Measurements from ENCODE around the gene CNN2. TPM values are rescaled to one million over a fixed set of nuclear protein-coding genes. Genes with fewer than 3 reads are reported as not detected.

Gene CNN2
- total and polyA plus RNA-seq, 2 of the 13 experiments (the other 11 are each of a cell fraction or from before 2014, with no cell fraction given) = 63.6 to 70.0 TPM

DNA sequence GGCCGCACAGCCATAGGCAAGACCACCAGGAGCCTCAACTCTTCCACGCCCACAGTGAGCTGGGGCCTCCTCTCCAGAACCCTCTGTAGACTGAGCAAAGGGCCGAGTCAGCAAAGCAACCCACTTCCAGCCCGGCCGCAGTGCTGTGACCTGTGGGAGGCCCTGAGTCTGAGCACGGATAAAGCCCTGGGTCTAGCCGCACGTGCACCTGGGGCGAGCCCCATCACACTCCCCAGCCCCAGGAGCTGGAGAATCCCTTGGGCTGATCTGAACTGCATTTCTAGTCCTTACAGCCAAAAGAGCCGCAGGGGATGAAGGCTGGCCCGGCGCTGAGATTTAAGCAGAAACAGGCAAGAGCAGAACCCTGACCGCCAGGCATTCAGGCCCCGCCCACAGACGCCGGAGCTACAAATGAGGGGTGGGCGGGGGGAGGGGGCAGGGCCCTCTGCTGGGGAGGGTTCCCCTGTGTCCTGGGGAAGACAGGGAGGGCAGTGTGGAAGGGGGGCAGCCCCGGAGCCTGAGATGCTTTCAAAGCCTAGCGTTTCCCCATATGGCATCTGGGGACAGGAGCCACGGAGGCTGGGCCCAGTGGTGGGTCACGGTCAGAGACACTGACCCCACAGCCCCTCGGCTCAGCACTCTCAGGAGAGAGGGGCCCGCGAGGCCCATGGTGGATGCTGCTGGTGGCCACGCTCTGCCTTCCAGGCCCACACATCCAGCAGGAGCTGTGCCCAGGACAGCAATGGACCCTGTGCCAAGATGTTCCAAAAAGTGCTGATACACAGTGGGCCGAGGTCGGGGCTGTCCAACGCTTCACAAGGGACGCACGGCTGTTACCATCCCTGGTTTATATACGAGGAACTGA is 10.4 kb upstream of the CNN2 start:
- POLR2A ChIA-PET = interaction anchor here (1.2 kb wide), 1 partner anchor 11 kb away, joined by 4 read pairs; no protein-coding TSS in a partner anchor
- H4K20me1 ChIP-seq (ENCODE audit: insufficient read depth, low read length) = peaks cover 27% of the 10 kb centered on the region

More for the DNA sequence above, 10.4 kb upstream of the CNN2 start:
- Histone ChIP-seq H3K9ac (ENCODE audit: insufficient read depth, low read depth, low read length) (no peak overlapping the region), H3K4me3 (replicated peaks in 1 of 3; ENCODE audit: insufficient read depth in 1 of 3, low read depth in 2 of 3, low read length in 3 of 3) (no peak overlapping the region), H3K27me3 (ENCODE audit: control insufficient read depth in 1 of 2, insufficient read depth in 2 of 2, low read length in 2 of 2) (no peaks in the 10 kb centered on the region), H3K27ac (ENCODE audit: extremely low read length, insufficient read depth, low read length) (no peak overlapping the region), H3K4me2 (ENCODE audit: low read depth, low read length) (no peak overlapping the region), H3K9me3 (ENCODE audit: low read length) (no peaks in the 10 kb centered on the region), H3K79me2 (ENCODE audit: insufficient read depth, low read length) (peaks cover 58% of the 10 kb centered on the region), H3K36me3 (replicated peaks in 1 of 2; ENCODE audit: control insufficient read depth in 1 of 2, insufficient read depth in 2 of 2, low read length in 2 of 2) (peaks cover 14 to 18% of the 10 kb centered on the region in 2 experiments; a peak in 3 of 5 replicates), H3K4me1 (ENCODE audit: insufficient read depth, low read length) (peaks cover 36% of the 10 kb centered on the region), H2AFZ (ENCODE audit: low read length) (no peak overlapping the region)
- BruUV-seq (replicated peaks) = no TSS peak
- TF ChIP-seq YY1 (IDR thresholded peaks at IDR 0.05; ENCODE audit: insufficient read depth, insufficient replicate concordance, low read depth, low read length) (no peak), ZNF3 (CRISPR knock-in tag; IDR thresholded peaks at IDR 0.05) (no peak), ZBTB2 (CRISPR knock-in tag; IDR thresholded peaks at IDR 0.05; ENCODE audit: low read depth) (no peak), AKAP8 (CRISPR knock-in tag; IDR thresholded peaks at IDR 0.05) (0 out of 2 replicates have a peak, but pooled peaks have one; percentile 2), MAFK (conservative IDR thresholded peaks at IDR 0.05 in 1 of 2, IDR thresholded peaks at IDR 0.05 in 1 of 2; ENCODE audit: low read length in 2 of 2) (peak; percentile 64 to 80), KDM4B (CRISPR knock-in tag; IDR thresholded peaks at IDR 0.05) (no peak), ZBTB7A (CRISPR knock-in tag; IDR thresholded peaks at IDR 0.05) (no peak), AGO2 (optimal IDR thresholded peaks at IDR 0.05; ENCODE audit: low read depth, low read length) (peak; percentile 6), ZNF609 (CRISPR knock-in tag; IDR thresholded peaks at IDR 0.05; ENCODE audit: borderline replicate concordance) (no peak), MAFF (IDR thresholded peaks at IDR 0.05; ENCODE audit: low read depth, low read length) (peak; percentile 56; the same call in 1 of the 2 replicates), ZNF674 (CRISPR knock-in tag; IDR thresholded peaks at IDR 0.05; ENCODE audit: low read depth) (no peak), MXD4 (CRISPR knock-in tag; IDR thresholded peaks at IDR 0.05) (no peak)
- TF ChIP-seq, protein P1, sequence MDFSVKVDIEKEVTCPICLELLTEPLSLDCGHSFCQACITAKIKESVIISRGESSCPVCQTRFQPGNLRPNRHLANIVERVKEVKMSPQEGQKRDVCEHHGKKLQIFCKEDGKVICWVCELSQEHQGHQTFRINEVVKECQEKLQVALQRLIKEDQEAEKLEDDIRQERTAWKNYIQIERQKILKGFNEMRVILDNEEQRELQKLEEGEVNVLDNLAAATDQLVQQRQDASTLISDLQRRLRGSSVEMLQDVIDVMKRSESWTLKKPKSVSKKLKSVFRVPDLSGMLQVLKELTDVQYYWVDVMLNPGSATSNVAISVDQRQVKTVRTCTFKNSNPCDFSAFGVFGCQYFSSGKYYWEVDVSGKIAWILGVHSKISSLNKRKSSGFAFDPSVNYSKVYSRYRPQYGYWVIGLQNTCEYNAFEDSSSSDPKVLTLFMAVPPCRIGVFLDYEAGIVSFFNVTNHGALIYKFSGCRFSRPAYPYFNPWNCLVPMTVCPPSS (IDR thresholded peaks at IDR 0.05) = no peak
- no peak for FAIRE-seq
- no peak for DNase-seq (ENCODE audit: low spot score)
- WGBS (ENCODE audit: low lambda C conversion rate) = 96% methylated on average over 19 of the region's 31 CpGs
- in situ Hi-C loops (cut with HindIII; ENCODE audit: extremely low pct_ligation_motif_present, low pct_unique_long_range_greater_than_20kb) = no loop called here
- intact Hi-C loops (cut with micrococcal nuclease; ENCODE audit: unreplicated experiment) = no loop called here
- ATAC-seq = no peak
- CTCF ChIA-PET (ENCODE audit: low intra/inter-chr PET ratio, low total read pairs) = no interaction called here

Data from HepG2 (cell line).